GM23338 (cell line): ENCODE data around the gene KCNH6. TPM values are rescaled to one million over a fixed set of nuclear protein-coding genes. Genes with fewer than 3 reads are reported as not detected.

ENCODE experiments used
- ATAC-seq: fragments of 200-7000 bp; cut with Tn5 transposase; 3 replicates; pipeline ENCODE4 v1.9.1; 2020
- DNase-seq: peaks from one replicate; pipeline ENCODE4 v3.0.0-alpha.2; 2015; ENCODE audit warnings: low spot score
- H2AFZ ChIP-seq: fragments of 200-600 bp; sonication (generic); 2 replicates; pipeline ENCODE4 v1.8.0; 2016; ENCODE audit warnings: antibody characterized with exemption, mild to moderate bottlenecking, moderate library complexity
- H3F3A ChIP-seq: fragments of 200-600 bp; sonication (generic); replicated peaks from 2 replicates; pipeline ENCODE4 v1.8.0; 2017; ENCODE audit warnings: antibody characterized with exemption, mixed run types, low read depth
- H3K27ac ChIP-seq: fragments of 200-600 bp; sonication (generic); 2 replicates; pipeline ENCODE4 v1.6.1; 2016; ENCODE audit warnings: low read depth
- H3K27me3 ChIP-seq: fragments of 200-600 bp; sonication (generic); 2 replicates; pipeline ENCODE4 v1.8.0; 2016; ENCODE audit warnings: mild to moderate bottlenecking, mixed run types, moderate library complexity; ENCODE audit not compliant: insufficient read depth
- H3K36me3 ChIP-seq: fragments of 200-600 bp; sonication (generic); 2 replicates; pipeline ENCODE4 v1.8.0; 2016; ENCODE audit warnings: mild to moderate bottlenecking; ENCODE audit not compliant: insufficient read depth
- H3K4me1 ChIP-seq: fragments of 200-600 bp; sonication (generic); 2 replicates; pipeline ENCODE4 v1.8.0; 2016; ENCODE audit warnings: mild to moderate bottlenecking, moderate library complexity; ENCODE audit not compliant: insufficient read depth
- H3K4me2 ChIP-seq: fragments of 200-600 bp; sonication (generic); 2 replicates; pipeline ENCODE4 v1.7.1; 2017; ENCODE audit warnings: mixed run types
- H3K4me3 ChIP-seq: fragments of 200-600 bp; sonication (generic); 2 replicates; pipeline ENCODE4 v1.6.1; 2016; ENCODE audit warnings: mixed run types
- H3K79me2 ChIP-seq: fragments of 200-600 bp; sonication (generic); replicated peaks from 2 replicates; pipeline ENCODE4 v1.8.0; 2017; ENCODE audit warnings: mild to moderate bottlenecking; ENCODE audit not compliant: insufficient read depth
- H3K9me2 ChIP-seq: fragments of 200-600 bp; sonication (generic); 2 replicates; pipeline ENCODE4 v1.8.0; 2017; ENCODE audit not compliant: insufficient read depth
- H4K20me1 ChIP-seq: fragments of 200-600 bp; sonication (generic); replicated peaks from 2 replicates; pipeline ENCODE4 v1.8.0; 2017; ENCODE audit warnings: mild to moderate bottlenecking; ENCODE audit not compliant: insufficient read depth
- H3K27ac Mint-ChIP-seq: 2 replicates; pipeline ENCODE4 v1.8.0; 2020; ENCODE audit warnings: inconsistent platforms, mild to moderate bottlenecking, moderate library complexity, mixed read lengths
- H3K27me3 Mint-ChIP-seq: 3 replicates; pipeline ENCODE4 v1.8.0; 2022; ENCODE audit warnings: low read depth, mild to moderate bottlenecking, moderate library complexity, mixed read lengths, inconsistent platforms; ENCODE audit not compliant: insufficient read depth, poor library complexity
- H3K36me3 Mint-ChIP-seq: 3 replicates; pipeline ENCODE4 v1.8.0; 2021; ENCODE audit warnings: low read depth, mild to moderate bottlenecking, inconsistent platforms, moderate library complexity, mixed read lengths
- H3K4me1 Mint-ChIP-seq: 3 replicates; pipeline ENCODE4 v1.8.0; 2020; ENCODE audit warnings: mild to moderate bottlenecking, inconsistent platforms, mixed read lengths
- H3K4me3 Mint-ChIP-seq: 3 replicates; pipeline ENCODE4 v1.8.0; 2021; ENCODE audit warnings: moderate library complexity, mild to moderate bottlenecking, inconsistent platforms, mixed read lengths
- H3K9me3 Mint-ChIP-seq: 3 replicates; pipeline ENCODE4 v1.8.0; 2020; ENCODE audit warnings: moderate library complexity, mild to moderate bottlenecking, inconsistent platforms, mixed read lengths
- CREB1 ChIP-seq: fragments of 250-450 bp; sonication (Bioruptor Pico); IDR thresholded peaks from 2 replicates; pipeline ENCODE4 v1.5.0; 2020; ENCODE audit warnings: low read depth, mild to moderate bottlenecking, moderate library complexity
- EZH2 ChIP-seq: fragments of 200-600 bp; sonication (generic); IDR thresholded peaks from one replicate; pipeline ENCODE4 v1.8.0; 2017; ENCODE audit warnings: antibody characterized with exemption, mild to moderate bottlenecking, low read depth; ENCODE audit not compliant: unreplicated experiment
- EZH2phosphoT487 ChIP-seq: fragments of 200-600 bp; sonication (generic); IDR thresholded peaks from one replicate; pipeline ENCODE4 v1.8.1; 2018; ENCODE audit warnings: antibody characterized with exemption; ENCODE audit not compliant: unreplicated experiment
- NANOG ChIP-seq: IDR thresholded peaks from 2 replicates; pipeline ENCODE4 v1.6.1; 2016; ENCODE audit warnings: antibody characterized with exemption, borderline replicate concordance
- POLR2AphosphoS5 ChIP-seq: IDR thresholded peaks from 2 replicates; pipeline ENCODE4 v1.6.1; 2016; ENCODE audit warnings: antibody characterized with exemption, low read depth
- STAT1 ChIP-seq: IDR thresholded peaks from one replicate; pipeline ENCODE4 v1.6.1; 2016; ENCODE audit warnings: antibody characterized with exemption; ENCODE audit not compliant: unreplicated experiment
- ZNF114 ChIP-seq: fragments of 250-450 bp; sonication (Bioruptor Pico); IDR thresholded peaks from 2 replicates; pipeline ENCODE4 v1.5.0; 2020; ENCODE audit warnings: mild to moderate bottlenecking, moderate library complexity
- ZNF462 ChIP-seq: fragments of 250-450 bp; sonication (Bioruptor Pico); IDR thresholded peaks from 2 replicates; pipeline ENCODE4 v1.5.0; 2020; ENCODE audit warnings: mild to moderate bottlenecking, moderate library complexity
- polyA plus RNA-seq: library from polyadenylated mRNA; unstranded; fragments of >200 nt; fragmentation: Nextera tagmentation; extraction: Ambion mirVana; gene quantifications from 2 replicates; pipeline ENCODE4 v1.2.1, GENCODE V29; 2016
- total RNA-seq: library from RNA; depleted of rRNA; stranded (reverse); fragments of >200 nt; shearing (Covaris generic); gene quantifications from 2 replicates; pipeline ENCODE4 v1.2.3, GENCODE V29; 2014

Gene KCNH6
- total and polyA plus RNA-seq, 2 experiments from 2014 or later: 1.3 to 2.8 TPM

GRCh38 chr17:63490858-63491400, 32.2 kb upstream of the KCNH6 start (continued):
- TF ChIP-seq EZH2: no peak
- TF ChIP-seq CREB1 (CRISPR knock-in tag): no peak
- TF ChIP-seq STAT1: no peak
- TF ChIP-seq ZNF462 (CRISPR knock-in tag): no peak
- no peak for TF ChIP-seq EZH2phosphoT487
- no peak for TF ChIP-seq POLR2AphosphoS5

- no peaks in the 10 kb centered on the region; the same call in 2 of the 3 replicates for H3K36me3 Mint-ChIP-seq
- Histone ChIP-seq H3K27ac (no peak overlapping the region), H3K79me2 (no peaks in the 10 kb centered on the region), H3K36me3 (no peaks in the 10 kb centered on the region), H3K4me2 (no peak overlapping the region), H3K27me3 (no peaks in the 10 kb centered on the region), H3K9me2 (no peaks in the 10 kb centered on the region), H3F3A (no peaks in the 10 kb centered on the region), H3K4me3 (no peak overlapping the region), H2AFZ (no peak overlapping the region; the same call in 1 of the 2 replicates), H4K20me1 (no peaks in the 10 kb centered on the region), H3K4me1 (no peaks in the 10 kb centered on the region)
- H3K4me3 Mint-ChIP-seq: no peak overlapping the region
- H3K27ac Mint-ChIP-seq: no peak overlapping the region
- DNase-seq (no peak), ATAC-seq (no peak)
- H3K4me1 Mint-ChIP-seq: peaks cover 4% of the 10 kb centered on the region; the same call in 1 of the 3 replicates
- TF ChIP-seq ZNF114 (CRISPR knock-in tag) (no peak), POLR2AphosphoS5 (no peak), NANOG (no peak)
- H3K9me3 Mint-ChIP-seq: no peaks in the 10 kb centered on the region
- H3K27me3 Mint-ChIP-seq: peaks cover 2% of the 10 kb centered on the region
Observed at GRCh38 chr17:63491413-63491812, 31.7 kb upstream of the KCNH6 start.
